Occipital lobe (tissue), 2 donors: Measurements from ENCODE around the gene SELENOM. TPM values are rescaled to one million over a fixed set of nuclear protein-coding genes. Genes with fewer than 3 reads are reported as not detected.
"Not testable (repeated sequence)": the region's sequence is repeated elsewhere in the genome, so short reads cannot be mapped to it uniquely, and the experiment has no call there.

Source experiments
- DNase-seq: peaks from one replicate; lab custom pipeline; 2025; lab: John Stamatoyannopoulos, UW
- total RNA-seq: library from RNA; depleted of rRNA; stranded (reverse); fragments of >200 nt; gene quantifications from one replicate; pipeline ENCODE4 v1.2.3, GENCODE V29; 2014

SELENOM gene
- total RNA-seq, 1 donor from 2014 or later: 13.9 TPM

DNA sequence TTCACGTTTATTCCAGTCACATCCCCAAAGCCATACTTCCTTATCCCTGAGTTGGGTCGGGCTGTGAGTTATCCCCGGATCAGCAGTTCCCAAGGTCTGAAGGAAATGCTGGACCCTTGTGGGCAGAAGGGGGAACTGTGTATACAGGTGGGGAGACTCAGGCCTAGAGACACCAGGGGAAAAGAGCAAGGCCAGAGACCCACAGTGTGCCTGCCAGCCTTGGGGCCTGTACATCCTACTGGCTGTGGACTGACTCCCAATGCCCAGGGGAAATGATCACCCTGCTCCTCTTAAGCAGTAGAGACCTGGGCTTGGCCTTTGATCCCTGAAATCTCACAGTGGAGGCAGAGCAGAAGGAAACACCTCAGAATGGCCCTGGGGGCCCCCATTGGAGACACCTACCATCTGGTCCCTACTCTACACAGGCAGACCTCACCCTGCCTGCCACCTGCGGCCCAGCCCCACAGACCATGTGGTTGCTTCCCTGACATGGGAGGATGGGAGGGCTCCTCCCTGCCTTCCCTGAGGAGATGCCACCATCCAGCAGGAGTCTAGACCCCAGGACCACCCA is 1.3 kb downstream of the SELENOM start:
- no peak for DNase-seq

- DNase-seq: no peak
Measured at GRCh38 chr22:31105282-31105929, 2.0 kb downstream of the SELENOM start.

GRCh38 chr22:31104869-31105268 is 2.5 kb downstream of the SELENOM start:
- no peak for DNase-seq

GRCh38 chr22:31103899-31104694 is 3.3 kb downstream of the SELENOM start:
- DNase-seq: no peak

- no peak for DNase-seq
Measured at GRCh38 chr22:31103111-31103510, 4.3 kb downstream of the SELENOM start.

DNA sequence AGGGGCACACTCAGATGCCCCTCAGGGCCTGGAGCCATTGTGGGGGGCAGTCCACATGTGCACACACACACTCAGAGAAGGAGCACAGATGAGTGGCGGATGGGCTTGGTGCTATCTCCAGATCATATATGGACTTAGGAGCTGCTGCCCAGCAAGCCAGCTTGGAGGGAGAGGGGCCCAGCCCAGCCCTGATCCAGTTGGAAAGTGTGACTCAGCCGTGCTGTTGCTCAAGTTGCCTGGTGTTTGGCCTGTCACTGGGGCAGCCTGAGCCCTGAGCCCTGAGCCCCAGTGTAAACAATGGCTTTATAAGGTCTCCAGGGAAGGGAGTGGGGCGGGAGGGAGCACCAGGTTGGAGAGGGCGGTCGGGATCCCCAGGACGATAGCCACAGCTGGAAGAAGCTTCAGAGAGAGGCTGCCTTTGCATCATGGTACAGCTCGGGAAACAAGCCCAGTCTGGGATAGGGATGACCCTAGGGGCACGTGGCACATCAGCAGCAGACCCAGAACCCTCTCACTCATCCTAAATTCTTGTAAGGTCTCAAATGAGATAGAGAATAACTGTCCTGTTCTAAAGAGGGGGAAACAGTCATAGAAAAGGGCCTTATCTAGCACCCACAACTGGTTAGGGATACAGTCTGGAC is 4.8 kb downstream of the SELENOM start:
- no peak for DNase-seq

DNA sequence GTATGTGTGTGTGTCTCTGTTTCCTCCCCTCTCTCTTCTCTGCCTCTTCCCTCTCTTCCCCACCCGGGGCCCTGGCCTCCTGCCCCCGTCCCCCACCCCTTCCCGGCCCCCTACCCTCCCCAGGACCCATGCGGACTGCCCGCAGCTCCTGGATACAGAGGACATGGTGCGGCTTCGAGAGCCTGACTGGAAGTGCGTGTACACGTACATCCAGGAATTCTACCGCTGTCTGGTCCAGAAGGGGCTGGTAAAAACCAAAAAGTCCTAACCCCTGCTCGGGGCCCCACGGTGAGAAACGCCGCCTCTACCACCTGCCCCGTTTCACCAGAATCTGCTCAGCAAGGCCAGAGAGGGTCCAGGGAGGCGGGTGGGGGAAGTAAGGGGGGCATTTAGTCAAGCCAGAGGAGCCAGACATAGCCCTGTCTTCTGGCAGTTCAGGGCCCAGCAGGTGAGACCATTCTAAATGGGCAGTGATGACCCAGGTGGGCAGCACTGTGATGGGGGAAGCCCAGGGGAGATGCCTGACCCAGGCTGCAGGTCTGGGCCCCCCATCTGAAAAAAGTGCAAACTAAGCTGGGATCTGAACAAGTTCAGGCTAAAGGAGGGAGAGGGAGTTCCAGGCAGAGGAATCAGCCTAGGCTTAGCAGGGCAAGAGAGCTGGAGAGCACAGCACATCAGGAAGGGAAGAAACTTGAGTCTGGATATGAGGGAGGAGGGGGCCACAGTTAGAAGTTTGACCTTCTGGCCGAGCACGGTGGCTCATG is 6.4 kb downstream of the SELENOM start:
- DNase-seq: no peak

GRCh38 chr22:31099841-31100761 is 7.3 kb downstream of the SELENOM start:
- DNase-seq: no peak

DNA sequence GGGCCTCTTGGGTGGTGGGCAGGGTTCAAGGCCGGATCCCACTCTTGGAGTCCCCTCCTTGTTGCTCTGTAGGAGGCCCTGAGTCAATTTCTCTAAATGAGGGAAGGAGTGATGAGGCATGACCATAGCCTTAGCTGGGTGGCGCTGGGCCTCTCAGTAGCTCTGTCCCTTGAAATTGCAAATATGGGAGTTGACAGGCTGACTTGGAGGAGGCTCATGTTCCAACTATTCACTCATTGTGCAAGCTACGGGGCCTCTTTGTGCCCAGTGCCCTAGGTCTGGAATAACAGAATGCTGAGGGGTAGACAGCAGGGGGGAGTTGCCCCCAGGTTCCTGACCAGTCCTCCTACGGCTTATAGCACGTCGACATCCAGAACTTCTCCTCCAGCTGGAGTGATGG is 8.0 kb downstream of the SELENOM start:
- no peak for DNase-seq

DNA sequence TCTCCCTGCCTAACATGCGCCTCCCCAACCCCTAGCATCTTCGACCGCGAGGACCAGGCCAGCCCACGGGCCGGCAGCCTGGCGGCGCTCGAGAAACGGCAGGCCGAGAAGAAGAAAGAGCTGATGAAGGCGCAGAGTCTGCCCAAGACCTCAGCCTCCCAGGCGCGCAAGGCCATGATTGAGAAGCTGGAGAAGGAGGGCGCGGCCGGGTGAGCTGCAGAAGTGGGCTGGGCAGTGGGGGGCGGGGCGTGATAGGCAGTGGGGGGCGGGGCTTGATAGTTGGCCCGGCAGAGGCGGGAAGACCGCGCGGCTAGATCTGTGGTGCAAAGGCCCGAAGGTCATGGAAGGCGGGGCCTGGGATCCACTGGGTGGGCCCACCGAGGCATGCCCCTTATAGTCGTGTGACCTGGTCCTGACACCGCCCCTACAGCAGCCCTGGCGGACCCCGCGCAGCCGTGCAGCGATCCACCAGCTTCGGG is 8.7 kb downstream of the SELENOM start:
- no peak for DNase-seq

DNA sequence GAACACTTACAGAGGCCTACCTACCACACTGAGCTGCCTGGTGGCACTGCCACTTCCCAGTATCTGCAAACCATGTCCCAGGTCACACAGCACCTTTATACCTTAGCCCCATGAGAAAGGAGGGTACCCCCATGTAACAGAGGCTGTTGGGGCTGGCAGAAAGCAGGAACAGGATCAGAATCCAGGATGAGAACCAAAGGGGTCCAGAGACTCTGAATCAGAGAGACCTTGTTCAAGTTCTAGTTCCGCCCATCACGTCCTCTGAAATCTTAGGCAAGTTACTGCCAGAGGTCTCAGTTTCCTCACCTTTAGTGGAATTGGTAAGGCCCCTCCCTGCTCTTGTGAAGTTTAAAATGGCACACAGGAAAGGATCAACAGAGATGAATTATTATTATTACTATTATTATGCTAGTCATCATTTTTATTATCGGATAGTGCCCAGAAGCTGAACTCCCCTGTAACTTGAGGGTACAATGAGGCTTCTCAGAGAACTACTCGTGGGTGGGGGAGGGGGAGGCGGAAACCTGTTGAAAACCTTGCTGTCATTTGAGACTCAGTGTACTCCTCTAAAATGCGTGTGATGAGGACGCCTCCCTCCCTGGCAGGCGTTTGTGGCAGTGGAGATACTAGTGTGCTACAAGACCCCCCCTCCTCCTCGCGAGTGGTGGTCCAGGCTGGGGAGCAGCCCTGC is 9.3 kb downstream of the SELENOM start:
- DNase-seq: no peak

GRCh38 chr22:31097539-31097938 is 9.8 kb downstream of the SELENOM start:
- not testable (repeated sequence) for DNase-seq

DNA sequence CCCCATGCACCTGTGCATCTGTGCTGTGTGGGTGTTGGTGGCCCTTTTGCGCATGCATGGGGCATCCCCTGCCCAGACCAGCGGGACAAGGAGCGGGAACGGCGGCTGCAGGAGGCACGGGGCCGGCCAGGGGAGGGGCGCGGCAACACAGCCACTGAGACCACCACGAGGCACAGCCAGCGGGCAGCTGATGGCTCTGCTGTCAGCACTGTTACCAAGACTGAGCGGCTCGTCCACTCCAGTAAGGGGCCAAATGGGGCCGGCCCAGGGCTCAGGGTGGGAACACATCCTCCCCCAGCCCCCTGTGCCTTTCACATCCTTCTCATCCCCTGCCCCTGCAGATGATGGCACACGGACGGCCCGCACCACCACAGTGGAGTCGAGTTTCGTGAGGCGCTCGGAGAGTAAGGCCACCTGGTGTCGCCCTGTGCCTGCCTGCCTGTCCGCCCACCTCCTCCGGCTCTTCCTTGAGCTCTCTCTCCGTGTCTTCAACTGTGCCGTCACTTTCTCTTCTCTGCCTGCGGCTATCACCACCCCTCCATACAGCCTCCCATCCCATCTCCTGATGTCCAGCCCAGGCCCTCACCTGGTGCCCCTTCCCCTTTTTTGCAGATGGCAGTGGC is 10.6 kb downstream of the SELENOM start:
- DNase-seq: no peak

GRCh38 chr22:31095637-31096249 is 11.6 kb downstream of the SELENOM start:
- no peak for DNase-seq

- no peak for DNase-seq
Measured at GRCh38 chr22:31094741-31095140, 12.6 kb downstream of the SELENOM start.

- DNase-seq: no peak
Measured at GRCh38 chr22:31094021-31094551, 13.3 kb downstream of the SELENOM start.

DNA sequence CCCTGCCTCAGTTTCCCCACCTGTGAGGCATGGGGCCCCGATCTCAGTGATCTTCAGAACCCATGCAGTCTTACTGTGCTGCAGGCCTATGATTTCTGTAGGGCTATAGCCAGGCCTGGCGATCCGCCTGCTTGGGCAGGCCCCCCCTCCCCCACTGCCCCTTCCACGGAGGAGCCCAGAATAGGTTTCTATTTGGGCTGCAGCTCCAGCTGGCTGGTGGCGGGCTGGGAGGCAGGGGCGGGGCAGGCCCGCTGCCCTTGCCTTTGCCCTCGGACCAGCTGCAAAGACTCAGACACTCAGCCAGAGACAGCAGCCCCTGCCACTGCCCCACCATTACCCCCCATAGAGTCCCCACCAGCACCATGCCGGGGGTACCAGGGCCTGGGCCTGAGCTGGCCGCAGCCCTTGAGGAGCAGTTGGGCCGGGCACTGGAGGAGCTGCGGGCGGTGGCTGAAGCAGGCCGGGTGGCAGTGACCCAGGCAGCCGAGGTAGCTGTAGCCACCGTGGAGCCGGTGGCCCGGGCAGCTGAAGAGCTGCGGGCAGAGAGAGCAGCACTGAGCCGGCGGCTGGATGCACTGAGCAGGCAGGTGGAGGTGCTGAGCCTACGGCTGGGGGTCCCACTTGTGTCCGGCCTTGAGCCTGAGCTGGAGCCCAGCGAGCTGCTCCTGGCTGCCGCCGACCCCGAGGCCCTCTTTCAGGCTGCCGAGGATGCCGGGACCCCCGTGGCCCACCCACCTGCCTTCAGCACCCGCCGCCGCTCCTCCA is 14.1 kb downstream of the SELENOM start:
- peak; percentile 36 for DNase-seq

- no peak for DNase-seq
Measured at GRCh38 chr22:31092161-31092560, 15.2 kb downstream of the SELENOM start.
